ENCODE measurements around the gene ASH1L. TPM values are rescaled to one million over a fixed set of nuclear protein-coding genes. Genes with fewer than 3 reads are reported as not detected.
A peak's percentile ranks its signal among the peaks of the same experiment; 100 is the strongest.

The ASH1L gene
- total RNA-seq, 1 donor from 2014 or later, result 43.0 TPM

GRCh38 chr1:155320252-155320651, 242.4 kb downstream of the ASH1L start:
- Mint-ChIP-seq H3K4me3 (ENCODE audit: unreplicated experiment) (peak overlapping the region; percentile 97), H3K4me1 (ENCODE audit: low read depth, unreplicated experiment) (peaks cover 14% of the 10 kb centered on the region), H3K36me3 (ENCODE audit: unreplicated experiment) (no peaks in the 10 kb centered on the region), H3K27ac (ENCODE audit: unreplicated experiment) (peak overlapping the region; percentile 100), H3K27me3 (ENCODE audit: unreplicated experiment) (peaks cover 25% of the 10 kb centered on the region), H3K9me3 (ENCODE audit: unreplicated experiment) (peaks cover 23% of the 10 kb centered on the region)
- no peak for TF ChIP-seq CTCF (IDR thresholded peaks at IDR 0.05; ENCODE audit: partially characterized antibody, unreplicated experiment)
- DNase-seq, result no peak

- H3K4me3 Mint-ChIP-seq (ENCODE audit: unreplicated experiment), result peak overlapping the region; percentile 97
- H3K27ac Mint-ChIP-seq (ENCODE audit: unreplicated experiment), result peak overlapping the region; percentile 100
- no peak for DNase-seq
- H3K36me3 Mint-ChIP-seq (ENCODE audit: unreplicated experiment), result no peaks in the 10 kb centered on the region
- peaks cover 14% of the 10 kb centered on the region for H3K4me1 Mint-ChIP-seq (ENCODE audit: low read depth, unreplicated experiment)
- TF ChIP-seq CTCF (IDR thresholded peaks at IDR 0.05; ENCODE audit: partially characterized antibody, unreplicated experiment), result no peak
- peaks cover 25% of the 10 kb centered on the region for H3K27me3 Mint-ChIP-seq (ENCODE audit: unreplicated experiment)
- H3K9me3 Mint-ChIP-seq (ENCODE audit: unreplicated experiment), result peaks cover 23% of the 10 kb centered on the region
Measured at GRCh38 chr1:155319536-155319935, 243.1 kb downstream of the ASH1L start.

GRCh38 chr1:155318082-155318481, 244.5 kb downstream of the ASH1L start:
- Mint-ChIP-seq H3K27ac (ENCODE audit: unreplicated experiment) (no peak overlapping the region), H3K4me3 (ENCODE audit: unreplicated experiment) (no peak overlapping the region), H3K27me3 (ENCODE audit: unreplicated experiment) (peaks cover 27% of the 10 kb centered on the region), H3K4me1 (ENCODE audit: low read depth, unreplicated experiment) (peaks cover 14% of the 10 kb centered on the region), H3K36me3 (ENCODE audit: unreplicated experiment) (no peaks in the 10 kb centered on the region), H3K9me3 (ENCODE audit: unreplicated experiment) (peaks cover 23% of the 10 kb centered on the region)
- TF ChIP-seq CTCF (IDR thresholded peaks at IDR 0.05; ENCODE audit: partially characterized antibody, unreplicated experiment), result no peak
- no peak for DNase-seq

GRCh38 chr1:155316922-155317321, 245.7 kb downstream of the ASH1L start:
- DNase-seq, result no peak
- Mint-ChIP-seq H3K4me3 (ENCODE audit: unreplicated experiment) (no peak overlapping the region), H3K9me3 (ENCODE audit: unreplicated experiment) (peaks cover 17% of the 10 kb centered on the region), H3K4me1 (ENCODE audit: low read depth, unreplicated experiment) (peaks cover 14% of the 10 kb centered on the region), H3K27me3 (ENCODE audit: unreplicated experiment) (peaks cover 24% of the 10 kb centered on the region), H3K36me3 (ENCODE audit: unreplicated experiment) (no peaks in the 10 kb centered on the region), H3K27ac (ENCODE audit: unreplicated experiment) (no peak overlapping the region)
- no peak for TF ChIP-seq CTCF (IDR thresholded peaks at IDR 0.05; ENCODE audit: partially characterized antibody, unreplicated experiment)

GRCh38 chr1:155313261-155313660, 249.3 kb downstream of the ASH1L start:
- Mint-ChIP-seq H3K9me3 (ENCODE audit: unreplicated experiment) (peaks cover 10% of the 10 kb centered on the region), H3K4me1 (ENCODE audit: low read depth, unreplicated experiment) (peaks cover 8% of the 10 kb centered on the region), H3K27me3 (ENCODE audit: unreplicated experiment) (peaks cover 17% of the 10 kb centered on the region), H3K4me3 (ENCODE audit: unreplicated experiment) (peak overlapping the region; percentile 71), H3K36me3 (ENCODE audit: unreplicated experiment) (no peaks in the 10 kb centered on the region), H3K27ac (ENCODE audit: unreplicated experiment) (peak overlapping the region; percentile 50)
- no peak for TF ChIP-seq CTCF (IDR thresholded peaks at IDR 0.05; ENCODE audit: partially characterized antibody, unreplicated experiment)
- DNase-seq, result no peak

Data from glutamatergic neuron (in vitro differentiated cells).